CD14-positive monocyte (primary cell): ENCODE data around the gene SERBP1. TPM values are rescaled to one million over a fixed set of nuclear protein-coding genes. Genes with fewer than 3 reads are reported as not detected.

Experiments used
- DNase-seq, 3 donors: peaks; one replicate each; pipeline ENCODE4 v3.0.0-alpha.2; 2011 to 2022
- H2AFZ ChIP-seq: 2 replicates; pipeline ENCODE4 v1.6.0; 2012; ENCODE audit warnings: mild to moderate bottlenecking, low read depth, low read length, inconsistent platforms; ENCODE audit not compliant: insufficient read depth, poor library complexity, severe bottlenecking
- H3K27ac ChIP-seq, 2 donors: 1 replicate in 1 of 2; 2 replicates in 1 of 2; pipeline ENCODE4 v1.5.1; 2012 to 2013; ENCODE audit warnings: low read length in 2 of 2, control low read depth in 1 of 2, inconsistent platforms in 1 of 2, low read depth in 1 of 2, mild to moderate bottlenecking in 1 of 2
- H3K27me3 ChIP-seq, 2 donors: one replicate each; pipeline versions ENCODE4 v1.6.0 to v1.6.1; 2011 to 2013; ENCODE audit warnings: low read length in 2 of 2; ENCODE audit not compliant: control insufficient read depth in 2 of 2, insufficient read depth in 2 of 2
- H3K36me3 ChIP-seq, 2 donors: replicated peaks in 1 of 2; 1 replicate in 1 of 2; 2 replicates in 1 of 2; pipeline versions ENCODE4 v1.5.1 to v1.6.1; 2012 to 2013; ENCODE audit warnings: low read length in 2 of 2, control low read depth in 1 of 2, inconsistent platforms in 1 of 2, mild to moderate bottlenecking in 1 of 2; ENCODE audit not compliant: insufficient read depth in 2 of 2, control insufficient read depth in 1 of 2
- H3K4me1 ChIP-seq, 2 donors: 1 replicate in 1 of 2; 2 replicates in 1 of 2; pipeline versions ENCODE4 v1.5.1 to v1.6.1; 2012 to 2013; ENCODE audit warnings: low read length in 2 of 2, control low read depth in 1 of 2, inconsistent platforms in 1 of 2, mild to moderate bottlenecking in 1 of 2, moderate library complexity in 1 of 2; ENCODE audit not compliant: insufficient read depth in 2 of 2, control insufficient read depth in 1 of 2
- H3K4me2 ChIP-seq: replicated peaks from 2 replicates; pipeline ENCODE3; 2012; ENCODE audit warnings: low read length, moderate library complexity, mild to moderate bottlenecking; ENCODE audit not compliant: poor library complexity, severe bottlenecking; ENCODE audit errors: extremely low read depth
- H3K4me3 ChIP-seq, 3 experiments: fragments of 200-600 bp in 1 of 3; sonication (generic) in 1 of 3; replicated peaks in 1 of 3; 1 replicate in 2 of 3; 2 replicates in 1 of 3; pipeline ENCODE4 v1.5.1; 2011 to 2013; ENCODE audit warnings: low read length in 3 of 3, mild to moderate bottlenecking in 3 of 3, control low read depth in 2 of 3, low read depth in 2 of 3, inconsistent platforms in 1 of 3, moderate library complexity in 1 of 3
- H3K79me2 ChIP-seq: 2 replicates; pipeline ENCODE4 v1.6.0; 2012; ENCODE audit warnings: mild to moderate bottlenecking, control low read depth, inconsistent platforms, low read length, moderate library complexity; ENCODE audit not compliant: insufficient read depth
- H3K9ac ChIP-seq: 2 replicates; pipeline ENCODE4 v1.6.0; 2017; ENCODE audit warnings: low read length, mild to moderate bottlenecking; ENCODE audit not compliant: insufficient read depth, poor library complexity, severe bottlenecking
- H3K9me3 ChIP-seq, 2 donors: replicated peaks in 1 of 2; 1 replicate in 1 of 2; 2 replicates in 1 of 2; pipeline versions ENCODE4 v1.5.1 to v1.6.1; 2012 to 2013; ENCODE audit warnings: low read length in 2 of 2, control low read depth in 1 of 2; ENCODE audit not compliant: control insufficient read depth in 1 of 2, insufficient read depth in 1 of 2
- H4K20me1 ChIP-seq: 2 replicates; pipeline ENCODE4 v1.6.0; 2012; ENCODE audit warnings: mild to moderate bottlenecking, low read length, control low read depth, moderate library complexity; ENCODE audit not compliant: insufficient read depth
- H3K27ac Mint-ChIP-seq, 7 donors: one replicate each; pipeline ENCODE4 v1.8.0; 2020; ENCODE audit warnings: mild to moderate bottlenecking in 7 of 7, mixed read lengths in 7 of 7, moderate library complexity in 6 of 7, inconsistent platforms in 2 of 7
- H3K27me3 Mint-ChIP-seq, 3 donors: one replicate each; pipeline ENCODE4 v1.8.0; 2021 to 2022; ENCODE audit warnings: low read depth in 3 of 3, mild to moderate bottlenecking in 3 of 3, mixed read lengths in 3 of 3, moderate library complexity in 3 of 3, inconsistent platforms in 1 of 3
- H3K36me3 Mint-ChIP-seq, 2 donors: one replicate each; pipeline ENCODE4 v1.8.0; 2020; ENCODE audit warnings: mixed read lengths in 2 of 2, inconsistent platforms in 1 of 2, mild to moderate bottlenecking in 1 of 2
- H3K4me1 Mint-ChIP-seq: one replicate; pipeline ENCODE4 v1.8.0; 2020; ENCODE audit warnings: mild to moderate bottlenecking, mixed read lengths
- H3K4me3 Mint-ChIP-seq, 2 donors: one replicate each; pipeline ENCODE4 v1.8.0; 2020; ENCODE audit warnings: mild to moderate bottlenecking in 2 of 2, mixed read lengths in 2 of 2, moderate library complexity in 1 of 2
- H3K9me3 Mint-ChIP-seq, 7 donors: one replicate each; pipeline ENCODE4 v1.8.0; 2020 to 2022; ENCODE audit warnings: mixed read lengths in 7 of 7, mild to moderate bottlenecking in 6 of 7, moderate library complexity in 6 of 7, inconsistent platforms in 2 of 7
- CTCF ChIP-seq: fragments of 200-600 bp; IDR thresholded peaks from one replicate; pipeline ENCODE4 v1.8.0; 2022; ENCODE audit warnings: antibody characterized with exemption, mild to moderate bottlenecking
- WGBS: methylation state at CpG from one replicate; pipeline ENCODE4 v1.1.5; 2013; ENCODE audit warnings: missing lambda C conversion rate; ENCODE audit not compliant: insufficient coverage; 5-methylcytosine and 5-hydroxymethylcytosine counted together
- intact Hi-C, 2 donors: fragments of 100-400 bp; cut with micrococcal nuclease; formaldehyde crosslinking; loops; one replicate each; pipeline versions ENCODE4 v1.15.0 to v1.15.1; 2023
- polyA plus RNA-seq, 3 donors: library from polyadenylated mRNA; depleted of rRNA in 1 of 3; unstranded in 2 of 3; stranded (reverse) in 1 of 3; fragments of 300-500 nt in 2 of 3; fragments of >200 nt in 1 of 3; fragmentation: Illumina TruSeq in 2 of 3; gene quantifications; 1 replicate in 2 of 3; 2 replicates in 1 of 3; pipeline ENCODE4 v1.2.3, GENCODE V29; 2012 to 2021

The SERBP1 gene
- polyA plus RNA-seq, 3 donors = 38.2 to 78.8 (median 75.3) TPM

GRCh38 chr1:67463298-67463955, 33.2 kb upstream of the SERBP1 start:
- Mint-ChIP-seq H3K27me3 (peaks cover 0 to 6% (median 0%) of the 10 kb centered on the region in 3 donors), H3K27ac (no peak overlapping the region), H3K4me3 (no peak overlapping the region), H3K9me3 (no peaks in the 10 kb centered on the region), H3K4me1 (no peaks in the 10 kb centered on the region), H3K36me3 (no peaks in the 10 kb centered on the region)
- Histone ChIP-seq H3K79me2 (no peaks in the 10 kb centered on the region), H3K9me3 (no peaks in the 10 kb centered on the region), H3K27ac (no peak overlapping the region), H3K4me2 (no peak overlapping the region), H3K9ac (no peak overlapping the region), H3K4me3 (no peak overlapping the region), H4K20me1 (no peaks in the 10 kb centered on the region), H3K36me3 (no peaks in the 10 kb centered on the region), H3K27me3 (no peaks in the 10 kb centered on the region), H2AFZ (no peak overlapping the region), H3K4me1 (no peaks in the 10 kb centered on the region)
- DNase-seq = no peak
- WGBS = 95% methylated on average over 5 of the region's 7 CpGs
- intact Hi-C loops = no loop called here
- TF ChIP-seq CTCF = no peak

- Histone ChIP-seq H3K4me1 (no peaks in the 10 kb centered on the region), H4K20me1 (no peaks in the 10 kb centered on the region), H3K9me3 (no peaks in the 10 kb centered on the region), H3K27ac (no peak overlapping the region), H3K27me3 (no peaks in the 10 kb centered on the region), H3K4me3 (no peak overlapping the region), H3K79me2 (no peaks in the 10 kb centered on the region), H3K4me2 (no peak overlapping the region), H3K9ac (no peak overlapping the region), H3K36me3 (no peaks in the 10 kb centered on the region), H2AFZ (no peak overlapping the region)
- Mint-ChIP-seq H3K9me3 (no peaks in the 10 kb centered on the region), H3K4me3 (no peak overlapping the region), H3K27me3 (peaks cover 0 to 6% (median 0%) of the 10 kb centered on the region in 3 donors), H3K4me1 (no peaks in the 10 kb centered on the region), H3K36me3 (no peaks in the 10 kb centered on the region), H3K27ac (no peak overlapping the region)
- no peak for TF ChIP-seq CTCF
- intact Hi-C loops = no loop called here
- no peak for DNase-seq
- 91% methylated on average over 7 of the region's 9 CpGs for WGBS
Observed at GRCh38 chr1:67460676-67461500, 30.7 kb upstream of the SERBP1 start.
